Liver (tissue), 9 donors: ENCODE data around the gene CTSE. TPM values are rescaled to one million over a fixed set of nuclear protein-coding genes. Genes with fewer than 3 reads are reported as not detected.

Experiments
- DNase-seq: peaks from one replicate; pipeline ENCODE4 v3.0.0-alpha.2; 2017; ENCODE audit warnings: low spot score
- H3K27ac ChIP-seq, 2 donors: one replicate each; pipeline ENCODE4 v1.7.0; 2013; ENCODE audit warnings: inconsistent platforms in 2 of 2, low read length in 2 of 2, control low read depth in 1 of 2, low read depth in 1 of 2, mild to moderate bottlenecking in 1 of 2
- H3K27me3 ChIP-seq, 4 donors: one replicate each; pipeline versions ENCODE4 v1.6.1 to v1.7.0; 2013; ENCODE audit warnings: low read length in 3 of 4, inconsistent platforms in 1 of 4, mild to moderate bottlenecking in 1 of 4, moderate library complexity in 1 of 4; ENCODE audit not compliant: control insufficient read depth in 4 of 4, insufficient read depth in 4 of 4
- H3K36me3 ChIP-seq, 4 donors: one replicate each; pipeline versions ENCODE4 v1.6.1 to v1.7.0; 2013; ENCODE audit warnings: low read length in 3 of 4, mild to moderate bottlenecking in 3 of 4, low read depth in 1 of 4, moderate library complexity in 1 of 4; ENCODE audit not compliant: control insufficient read depth in 4 of 4, insufficient read depth in 3 of 4
- H3K4me1 ChIP-seq, 4 donors: one replicate each; pipeline versions ENCODE4 v1.6.1 to v1.7.0; 2013; ENCODE audit warnings: low read length in 3 of 4, mild to moderate bottlenecking in 3 of 4, moderate library complexity in 1 of 4; ENCODE audit not compliant: control insufficient read depth in 4 of 4, insufficient read depth in 4 of 4
- H3K4me3 ChIP-seq, 3 donors: one replicate each; pipeline versions ENCODE4 v1.6.1 to v1.7.0; 2013; ENCODE audit warnings: low read length in 3 of 3, control low read depth in 1 of 3, low read depth in 1 of 3, mild to moderate bottlenecking in 1 of 3
- H3K9ac ChIP-seq, 2 donors: one replicate each; pipeline ENCODE4 v1.7.0; 2013; ENCODE audit warnings: low read length in 2 of 2, mild to moderate bottlenecking in 2 of 2, moderate library complexity in 2 of 2, control low read depth in 1 of 2, low read depth in 1 of 2
- H3K9me3 ChIP-seq, 4 donors: one replicate each; pipeline versions ENCODE4 v1.6.1 to v1.7.0; 2013; ENCODE audit warnings: low read length in 3 of 4; ENCODE audit not compliant: control insufficient read depth in 4 of 4
- EGR1 ChIP-seq, 2 donors: IDR thresholded peaks; 2 replicates each; pipeline ENCODE4 v1.6.1; 2016 to 2018; ENCODE audit warnings: antibody characterized with exemption in 2 of 2, low read depth in 2 of 2
- FOXA1 ChIP-seq: IDR thresholded peaks from 2 replicates; pipeline ENCODE4 v1.6.1; 2016; ENCODE audit warnings: antibody characterized with exemption
- GABPA ChIP-seq, 2 donors: IDR thresholded peaks in 1 of 2; conservative IDR thresholded peaks in 1 of 2; 2 replicates each; pipeline ENCODE4 v1.6.1; 2016; ENCODE audit warnings: antibody characterized with exemption in 2 of 2, mild to moderate bottlenecking in 1 of 2, moderate library complexity in 1 of 2
- HNF4A ChIP-seq, 2 donors: conservative IDR thresholded peaks; 2 replicates each; pipeline ENCODE4 v1.6.1; 2016; ENCODE audit warnings: antibody characterized with exemption in 2 of 2, mild to moderate bottlenecking in 2 of 2
- HNF4G ChIP-seq: IDR thresholded peaks from 2 replicates; pipeline ENCODE4 v1.6.1; 2016; ENCODE audit warnings: antibody characterized with exemption
- MAX ChIP-seq: IDR thresholded peaks from 2 replicates; pipeline ENCODE4 v1.6.1; 2016; ENCODE audit warnings: antibody characterized with exemption
- NR2F2 ChIP-seq: IDR thresholded peaks from 2 replicates; pipeline ENCODE4 v1.6.1; 2016; ENCODE audit warnings: antibody characterized with exemption
- RAD21 ChIP-seq, 2 donors: IDR thresholded peaks; 2 replicates each; pipeline ENCODE4 v1.6.1; 2016; ENCODE audit warnings: antibody characterized with exemption in 2 of 2, mild to moderate bottlenecking in 2 of 2
- RXRA ChIP-seq, 2 donors: IDR thresholded peaks; 2 replicates each; pipeline ENCODE4 v1.6.1; 2017 to 2018; ENCODE audit warnings: antibody characterized with exemption in 2 of 2, mild to moderate bottlenecking in 1 of 2
- YY1 ChIP-seq: IDR thresholded peaks from 2 replicates; pipeline ENCODE4 v1.6.1; 2016; ENCODE audit warnings: antibody characterized with exemption, mild to moderate bottlenecking
- WGBS: extraction: QIAGEN DNeasy Blood & Tissue Kit; methylation state at CpG from one replicate; pipeline ENCODE4 v1.1.7; 2013; 5-methylcytosine and 5-hydroxymethylcytosine counted together
- polyA plus RNA-seq, 2 donors: library from polyadenylated mRNA; stranded (reverse) in 1 of 2; unstranded in 1 of 2; fragments of 200-250 nt in 1 of 2; fragments of >200 nt in 1 of 2; fragmentation: Nextera tagmentation in 1 of 2; extraction: Ambion mirVana in 1 of 2; gene quantifications; one replicate each; pipeline versions ENCODE4 v1.2.1 to v1.2.3, GENCODE V29; 2013 to 2015
- total RNA-seq, 2 donors: library from RNA; depleted of rRNA; stranded (reverse); fragments of >200 nt; gene quantifications; one replicate each; pipeline ENCODE4 v1.2.3, GENCODE V29; 2014
- TF ChIP-seq, protein P1 (sequence below): IDR thresholded peaks from 2 replicates; pipeline ENCODE4 v1.6.1; 2016; ENCODE audit warnings: antibody characterized with exemption, mild to moderate bottlenecking
- TF ChIP-seq, protein P2 (sequence below): IDR thresholded peaks from 2 replicates; pipeline ENCODE4 v1.6.1; 2016; ENCODE audit warnings: antibody characterized with exemption
- donor health status: healthy.
- donor health status: healthy.
- donor health status: healthy.
- donor health status: healthy.
- donor health status: healthy.

The CTSE gene
- total and polyA plus RNA-seq, 4 donors: under 0.01 to 32.8 (median 0.06) TPM

DNA sequence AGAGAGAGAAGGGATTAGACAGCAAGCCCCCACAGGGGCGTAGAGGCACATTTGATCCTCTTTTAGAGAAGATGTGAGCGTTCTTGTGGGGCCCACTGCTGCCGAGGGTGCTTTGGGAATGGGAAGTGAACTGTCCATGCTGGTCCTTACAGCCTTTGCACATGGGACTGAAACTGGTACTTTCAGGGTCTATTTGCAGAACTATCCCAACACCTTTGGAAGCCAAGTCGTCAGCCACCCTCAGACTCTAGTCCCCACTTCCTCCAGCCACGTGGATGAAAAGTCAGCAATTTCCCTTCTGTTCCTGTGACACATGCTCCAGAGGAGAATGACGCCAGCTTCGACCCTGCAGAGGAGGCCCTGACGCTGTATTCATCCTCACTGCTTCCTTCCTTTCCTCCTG, 17.9 kb downstream of the CTSE start:
- H3K27me3 ChIP-seq: no peaks in the 10 kb centered on the region
- H3K27ac ChIP-seq: no peak overlapping the region
- H3K9ac ChIP-seq: no peak overlapping the region
- WGBS: 79% methylated on average over 8 of the region's 8 CpGs
- H3K4me1 ChIP-seq: peaks cover 0 to 9% (median 3%) of the 10 kb centered on the region in 4 donors
- DNase-seq: peak; percentile 28
- no peak for TF ChIP-seq HNF4A (conservative IDR thresholded peaks at IDR 0.05)
- no peak for TF ChIP-seq MAX
- TF ChIP-seq, protein P1, sequence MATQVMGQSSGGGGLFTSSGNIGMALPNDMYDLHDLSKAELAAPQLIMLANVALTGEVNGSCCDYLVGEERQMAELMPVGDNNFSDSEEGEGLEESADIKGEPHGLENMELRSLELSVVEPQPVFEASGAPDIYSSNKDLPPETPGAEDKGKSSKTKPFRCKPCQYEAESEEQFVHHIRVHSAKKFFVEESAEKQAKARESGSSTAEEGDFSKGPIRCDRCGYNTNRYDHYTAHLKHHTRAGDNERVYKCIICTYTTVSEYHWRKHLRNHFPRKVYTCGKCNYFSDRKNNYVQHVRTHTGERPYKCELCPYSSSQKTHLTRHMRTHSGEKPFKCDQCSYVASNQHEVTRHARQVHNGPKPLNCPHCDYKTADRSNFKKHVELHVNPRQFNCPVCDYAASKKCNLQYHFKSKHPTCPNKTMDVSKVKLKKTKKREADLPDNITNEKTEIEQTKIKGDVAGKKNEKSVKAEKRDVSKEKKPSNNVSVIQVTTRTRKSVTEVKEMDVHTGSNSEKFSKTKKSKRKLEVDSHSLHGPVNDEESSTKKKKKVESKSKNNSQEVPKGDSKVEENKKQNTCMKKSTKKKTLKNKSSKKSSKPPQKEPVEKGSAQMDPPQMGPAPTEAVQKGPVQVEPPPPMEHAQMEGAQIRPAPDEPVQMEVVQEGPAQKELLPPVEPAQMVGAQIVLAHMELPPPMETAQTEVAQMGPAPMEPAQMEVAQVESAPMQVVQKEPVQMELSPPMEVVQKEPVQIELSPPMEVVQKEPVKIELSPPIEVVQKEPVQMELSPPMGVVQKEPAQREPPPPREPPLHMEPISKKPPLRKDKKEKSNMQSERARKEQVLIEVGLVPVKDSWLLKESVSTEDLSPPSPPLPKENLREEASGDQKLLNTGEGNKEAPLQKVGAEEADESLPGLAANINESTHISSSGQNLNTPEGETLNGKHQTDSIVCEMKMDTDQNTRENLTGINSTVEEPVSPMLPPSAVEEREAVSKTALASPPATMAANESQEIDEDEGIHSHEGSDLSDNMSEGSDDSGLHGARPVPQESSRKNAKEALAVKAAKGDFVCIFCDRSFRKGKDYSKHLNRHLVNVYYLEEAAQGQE: no peak
- TF ChIP-seq RXRA (IDR thresholded peaks at IDR 0.05): no peak
- TF ChIP-seq, protein P2, sequence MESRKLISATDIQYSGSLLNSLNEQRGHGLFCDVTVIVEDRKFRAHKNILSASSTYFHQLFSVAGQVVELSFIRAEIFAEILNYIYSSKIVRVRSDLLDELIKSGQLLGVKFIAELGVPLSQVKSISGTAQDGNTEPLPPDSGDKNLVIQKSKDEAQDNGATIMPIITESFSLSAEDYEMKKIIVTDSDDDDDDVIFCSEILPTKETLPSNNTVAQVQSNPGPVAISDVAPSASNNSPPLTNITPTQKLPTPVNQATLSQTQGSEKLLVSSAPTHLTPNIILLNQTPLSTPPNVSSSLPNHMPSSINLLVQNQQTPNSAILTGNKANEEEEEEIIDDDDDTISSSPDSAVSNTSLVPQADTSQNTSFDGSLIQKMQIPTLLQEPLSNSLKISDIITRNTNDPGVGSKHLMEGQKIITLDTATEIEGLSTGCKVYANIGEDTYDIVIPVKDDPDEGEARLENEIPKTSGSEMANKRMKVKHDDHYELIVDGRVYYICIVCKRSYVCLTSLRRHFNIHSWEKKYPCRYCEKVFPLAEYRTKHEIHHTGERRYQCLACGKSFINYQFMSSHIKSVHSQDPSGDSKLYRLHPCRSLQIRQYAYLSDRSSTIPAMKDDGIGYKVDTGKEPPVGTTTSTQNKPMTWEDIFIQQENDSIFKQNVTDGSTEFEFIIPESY: no peak
- no peak for TF ChIP-seq EGR1 (IDR thresholded peaks at IDR 0.05; ENCODE audit: low read depth in 2 of 2)
- no peaks in the 10 kb centered on the region for H3K9me3 ChIP-seq
- no peak overlapping the region for H3K4me3 ChIP-seq
- no peaks in the 10 kb centered on the region for H3K36me3 ChIP-seq

GRCh38 chr1:206005234-206005633, 18.5 kb downstream of the CTSE start:
- WGBS: 90% methylated on average over 7 of the region's 7 CpGs
- Histone ChIP-seq H3K4me1 (peaks cover 0 to 9% (median 3%) of the 10 kb centered on the region in 4 donors), H3K27me3 (no peaks in the 10 kb centered on the region), H3K27ac (no peak overlapping the region), H3K4me3 (no peak overlapping the region), H3K36me3 (no peaks in the 10 kb centered on the region), H3K9ac (no peak overlapping the region), H3K9me3 (no peaks in the 10 kb centered on the region)
- TF ChIP-seq YY1 (no peak), MAX (no peak), NR2F2 (no peak), FOXA1 (no peak), HNF4G (no peak), RAD21 (IDR thresholded peaks at IDR 0.05) (no peak), EGR1 (IDR thresholded peaks at IDR 0.05; ENCODE audit: low read depth in 2 of 2) (no peak), GABPA (IDR thresholded peaks at IDR 0.05 in 1 of 2, conservative IDR thresholded peaks at IDR 0.05 in 1 of 2) (no peak)
- TF ChIP-seq, protein P1: no peak
- DNase-seq: peak; percentile 10
